ENCODE measurements around the gene RALGAPA2. TPM values are rescaled to one million over a fixed set of nuclear protein-coding genes. Genes with fewer than 3 reads are reported as not detected.

Gene RALGAPA2
- total RNA-seq, 1 donor from 2014 or later, result 28.1 TPM

GRCh38 chr20:20702330-20703245 lies 9.9 kb downstream of the RALGAPA2 start:
- Mint-ChIP-seq H3K27ac (no peak overlapping the region), H3K4me1 (ENCODE audit: unreplicated experiment) (no peaks in the 10 kb centered on the region), H3K4me3 (no peak overlapping the region), H3K27me3 (no peaks in the 10 kb centered on the region), H3K36me3 (peaks cover 4% of the 10 kb centered on the region), H3K9me3 (peaks cover 4% of the 10 kb centered on the region)
- TF ChIP-seq CTCF (conservative IDR thresholded peaks at IDR 0.05), result no peak
- DNase-seq (ENCODE audit: extremely low spot score, unreplicated experiment), result no peak

GRCh38 chr20:20699917-20700316 lies 12.5 kb downstream of the RALGAPA2 start:
- H3K27ac Mint-ChIP-seq, result no peak overlapping the region
- H3K27me3 Mint-ChIP-seq, result no peaks in the 10 kb centered on the region
- H3K4me1 Mint-ChIP-seq (ENCODE audit: unreplicated experiment), result no peaks in the 10 kb centered on the region
- no peak for DNase-seq (ENCODE audit: extremely low spot score, unreplicated experiment)
- no peak for TF ChIP-seq CTCF (conservative IDR thresholded peaks at IDR 0.05)
- H3K9me3 Mint-ChIP-seq, result peaks cover 4% of the 10 kb centered on the region
- no peaks in the 10 kb centered on the region for H3K36me3 Mint-ChIP-seq
- H3K4me3 Mint-ChIP-seq, result no peak overlapping the region

- DNase-seq (ENCODE audit: extremely low spot score, unreplicated experiment), result no peak
- H3K9me3 Mint-ChIP-seq, result peaks cover 4% of the 10 kb centered on the region
- no peak overlapping the region for H3K27ac Mint-ChIP-seq
- no peak overlapping the region for H3K4me3 Mint-ChIP-seq
- no peaks in the 10 kb centered on the region for H3K36me3 Mint-ChIP-seq
- H3K4me1 Mint-ChIP-seq (ENCODE audit: unreplicated experiment), result no peaks in the 10 kb centered on the region
- no peak for TF ChIP-seq CTCF (conservative IDR thresholded peaks at IDR 0.05)
- no peaks in the 10 kb centered on the region for H3K27me3 Mint-ChIP-seq
These were observed 13.3 kb downstream of the RALGAPA2 start for GRCh38 chr20:20699144-20699543.

- H3K36me3 Mint-ChIP-seq, result no peaks in the 10 kb centered on the region
- no peaks in the 10 kb centered on the region for H3K4me1 Mint-ChIP-seq (ENCODE audit: unreplicated experiment)
- no peak for DNase-seq (ENCODE audit: extremely low spot score, unreplicated experiment)
- no peak overlapping the region for H3K27ac Mint-ChIP-seq
- TF ChIP-seq CTCF (conservative IDR thresholded peaks at IDR 0.05), result no peak
- H3K9me3 Mint-ChIP-seq, result peaks cover 4% of the 10 kb centered on the region
- no peak overlapping the region for H3K4me3 Mint-ChIP-seq
- H3K27me3 Mint-ChIP-seq, result no peaks in the 10 kb centered on the region
These were observed 15.1 kb downstream of the RALGAPA2 start for GRCh38 chr20:20697325-20697845.

- Mint-ChIP-seq H3K27ac (peak overlapping the region; percentile 0), H3K36me3 (no peaks in the 10 kb centered on the region), H3K27me3 (no peaks in the 10 kb centered on the region), H3K4me3 (peak overlapping the region; percentile 0), H3K4me1 (ENCODE audit: unreplicated experiment) (no peaks in the 10 kb centered on the region), H3K9me3 (no peaks in the 10 kb centered on the region)
- no peak for TF ChIP-seq CTCF (conservative IDR thresholded peaks at IDR 0.05)
- DNase-seq (ENCODE audit: extremely low spot score, unreplicated experiment), result no peak
These were observed 17.1 kb downstream of the RALGAPA2 start for GRCh38 chr20:20695250-20695816.

All from type B pancreatic cell (in vitro differentiated cells).